B cell (primary cell): ENCODE measurements around the gene S1PR5. TPM values are rescaled to one million over a fixed set of nuclear protein-coding genes. Genes with fewer than 3 reads are reported as not detected.

Experiments used
- ATAC-seq: fragments of 200-7000 bp; cut with Tn5 transposase; one replicate; pipeline ENCODE4 v1.10.0; 2021; ENCODE audit warnings: low read depth, mild to moderate bottlenecking, moderate number of reproducible peaks, moderate library complexity
- CTCF ChIA-PET: fragments of 350-600 bp; sonication (Branson Sonifier 250); formaldehyde crosslinking; loops from one replicate; lab custom pipeline; 2021; ENCODE audit warnings: antibody characterized with exemption, inconsistent platforms; lab: Charles Lee
- POLR2A ChIA-PET: fragments of 350-600 bp; sonication (Branson Sonifier 250); formaldehyde crosslinking; loops from one replicate; lab custom pipeline; 2021; ENCODE audit warnings: antibody characterized with exemption; lab: Charles Lee
- DNase-seq: peaks from one replicate; pipeline ENCODE4 v3.0.0; 2013
- H2AFZ ChIP-seq: 2 replicates; pipeline ENCODE4 v1.6.1; 2012; ENCODE audit warnings: mild to moderate bottlenecking, low read depth, low read length; ENCODE audit not compliant: insufficient read depth, poor library complexity, severe bottlenecking
- H3K27ac ChIP-seq, 2 donors: 1 replicate in 1 of 2; 2 replicates in 1 of 2; pipeline ENCODE4 v1.5.1; 2012 to 2013; ENCODE audit warnings: low read length in 2 of 2, mild to moderate bottlenecking in 2 of 2, moderate library complexity in 1 of 2
- H3K27me3 ChIP-seq, 4 experiments: fragments of 200-600 bp in 1 of 4; sonication (generic) in 1 of 4; replicated peaks in 1 of 4; 1 replicate in 2 of 4; 2 replicates in 2 of 4; pipeline versions ENCODE4 v1.6.1 to v1.7.0; 2013 to 2016; ENCODE audit warnings: low read length in 3 of 4, mild to moderate bottlenecking in 2 of 4, mixed read lengths in 1 of 4, moderate library complexity in 1 of 4; ENCODE audit not compliant: insufficient read depth in 4 of 4, control insufficient read depth in 3 of 4; ENCODE audit errors: control extremely low read depth in 1 of 4
- H3K36me3 ChIP-seq, 2 experiments: replicated peaks in 1 of 2; 1 replicate in 1 of 2; 2 replicates in 1 of 2; pipeline versions ENCODE4 v1.6.1 to v1.7.1; 2013; ENCODE audit warnings: low read length in 1 of 2; ENCODE audit not compliant: insufficient read depth in 2 of 2, control insufficient read depth in 1 of 2; ENCODE audit errors: control extremely low read depth in 1 of 2, extremely low read depth in 1 of 2
- H3K4me1 ChIP-seq, 2 donors: fragments of 200-600 bp in 1 of 2; sonication (generic) in 1 of 2; 1 replicate in 1 of 2; 2 replicates in 1 of 2; pipeline versions ENCODE4 v1.5.1 to v1.6.1; 2013 to 2017; ENCODE audit warnings: low read length in 2 of 2; ENCODE audit not compliant: control insufficient read depth in 2 of 2, insufficient read depth in 2 of 2
- H3K4me2 ChIP-seq: replicated peaks from 2 replicates; pipeline ENCODE3; 2012; ENCODE audit warnings: mild to moderate bottlenecking, low read depth, low read length; ENCODE audit not compliant: poor library complexity, severe bottlenecking
- H3K4me3 ChIP-seq, 5 experiments: fragments of 200-600 bp in 1 of 5; sonication (generic) in 1 of 5; 1 replicate in 3 of 5; 2 replicates in 2 of 5; pipeline versions ENCODE4 v1.5.1 to v1.7.0; 2011 to 2016; ENCODE audit warnings: low read length in 4 of 5, mild to moderate bottlenecking in 4 of 5, low read depth in 2 of 5, control low read depth in 1 of 5, moderate library complexity in 1 of 5; ENCODE audit not compliant: insufficient read depth in 1 of 5; ENCODE audit errors: control extremely low read depth in 1 of 5, extremely low read depth in 1 of 5
- H3K79me2 ChIP-seq: fragments of 200-600 bp; sonication (generic); one replicate; pipeline ENCODE4 v1.6.0; 2016; ENCODE audit warnings: low read length; ENCODE audit not compliant: control insufficient read depth, insufficient read depth
- H3K9ac ChIP-seq: fragments of 200-600 bp; sonication (generic); 2 replicates; pipeline ENCODE4 v1.6.1; 2017; ENCODE audit warnings: mild to moderate bottlenecking, low read length, moderate library complexity
- H3K9me3 ChIP-seq, 3 donors: one replicate each; pipeline versions ENCODE4 v1.6.1 to v1.7.1; 2013; ENCODE audit warnings: low read length in 2 of 3; ENCODE audit not compliant: control insufficient read depth in 2 of 3, insufficient read depth in 1 of 3; ENCODE audit errors: control extremely low read depth in 1 of 3
- H4K20me1 ChIP-seq: 2 replicates; pipeline ENCODE4 v1.6.0; 2012; ENCODE audit warnings: mild to moderate bottlenecking, low read length; ENCODE audit not compliant: insufficient read depth, control insufficient read depth, poor library complexity, severe bottlenecking
- H3K27ac Mint-ChIP-seq: one replicate; pipeline ENCODE4 v1.8.0; 2021; ENCODE audit warnings: mixed read lengths
- H3K27me3 Mint-ChIP-seq: one replicate; pipeline ENCODE4 v1.8.0; 2021; ENCODE audit warnings: mixed read lengths
- H3K4me1 Mint-ChIP-seq: one replicate; pipeline ENCODE4 v1.8.0; 2021; ENCODE audit warnings: mixed read lengths
- H3K4me3 Mint-ChIP-seq: one replicate; pipeline ENCODE4 v1.8.0; 2021; ENCODE audit warnings: mixed read lengths
- H3K9me3 Mint-ChIP-seq: one replicate; pipeline ENCODE4 v1.8.0; 2022; ENCODE audit warnings: mixed read lengths; ENCODE audit not compliant: insufficient read depth
- EZH2 ChIP-seq: IDR thresholded peaks from 2 replicates; pipeline ENCODE4 v1.6.1; 2012; ENCODE audit warnings: borderline replicate concordance, low read depth, mild to moderate bottlenecking, moderate library complexity, low read length; ENCODE audit not compliant: insufficient read depth, poor library complexity, severe bottlenecking
- WGBS: methylation state at CpG from one replicate; pipeline ENCODE4 v1.1.5; 2013; ENCODE audit warnings: missing lambda C conversion rate; ENCODE audit not compliant: insufficient coverage; 5-methylcytosine and 5-hydroxymethylcytosine counted together
- intact Hi-C: fragments of 100-400 bp; cut with micrococcal nuclease; formaldehyde crosslinking; loops from one replicate; pipeline ENCODE4 v1.10.0; 2022
- polyA plus RNA-seq: library from polyadenylated mRNA; depleted of rRNA; stranded (reverse); fragments of >200 nt; gene quantifications from 2 replicates; pipeline ENCODE4 v1.2.3, GENCODE V29; 2012
- total RNA-seq, 2 donors: library from RNA; stranded (reverse); fragments of 120-200 nt in 1 of 2; gene quantifications; 1 replicate in 1 of 2; 2 replicates in 1 of 2; pipeline versions ENCODE4 v1.2.3 to v1.2.4, GENCODE V29; 2013 to 2022
- TF ChIP-seq, protein P1 (sequence below): fragments of 200-600 bp; IDR thresholded peaks from one replicate; pipeline ENCODE4 v1.8.0; 2022; ENCODE audit warnings: antibody characterized with exemption, mild to moderate bottlenecking

S1PR5 gene
- total and polyA plus RNA-seq, 2 donors (not counting 1 experiment from before 2014, with no cell fraction given) = 0.27 to 0.67 TPM

DNA sequence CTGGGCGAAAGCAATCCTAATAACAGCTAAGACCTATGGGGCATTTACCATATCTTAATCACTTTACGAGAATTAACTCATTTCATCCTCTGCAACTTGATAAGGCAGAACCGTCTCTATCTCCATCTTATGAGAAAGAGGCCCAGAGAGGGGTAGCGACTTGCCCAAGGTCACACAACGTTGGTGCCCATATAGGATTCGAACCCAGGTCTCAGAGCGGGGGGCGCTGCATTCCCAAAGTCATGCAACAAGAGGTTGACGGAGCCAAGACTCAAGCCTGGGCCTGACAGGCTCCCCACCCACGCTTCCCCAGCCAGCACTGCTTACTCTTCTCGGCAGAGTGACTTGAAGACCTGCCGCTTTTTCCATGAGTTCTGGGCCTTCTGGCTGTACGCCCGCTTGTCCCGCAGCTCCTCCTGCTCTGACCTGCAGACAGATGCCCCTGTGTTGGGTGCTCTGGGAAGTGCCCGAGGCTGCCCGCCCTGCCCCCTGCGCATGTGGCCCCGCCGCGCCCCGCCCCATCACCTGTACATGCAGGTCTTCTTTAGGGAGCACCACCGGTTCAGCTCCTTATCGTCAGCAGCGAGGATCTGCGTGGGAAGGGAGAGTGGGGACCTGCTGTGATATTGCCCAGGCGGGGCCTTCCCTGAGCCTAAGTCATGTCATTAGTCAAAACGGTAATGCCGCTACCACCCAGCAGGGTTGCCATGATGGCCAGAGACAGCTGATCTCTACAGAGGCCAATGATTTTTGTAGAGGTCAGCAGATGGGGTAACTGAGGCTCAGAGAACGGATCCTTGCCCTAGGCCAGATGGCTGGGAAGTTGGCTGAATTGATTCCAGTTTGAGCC is 37.7 kb upstream of the S1PR5 start:
- no peaks in the 10 kb centered on the region for H3K27me3 Mint-ChIP-seq
- peak overlapping the region; percentile 97 for H3K27ac Mint-ChIP-seq
- peak overlapping the region; percentile 68 for H3K4me3 Mint-ChIP-seq
- H2AFZ ChIP-seq = no peak overlapping the region
- CTCF ChIA-PET = interaction anchor here (1.1 to 2.2 kb wide), 5 partner anchors 9 to 145 kb away, joined by 3 to 14 read pairs (median 7); no protein-coding TSS in a partner anchor
- H3K27me3 ChIP-seq = no peaks in the 10 kb centered on the region
- no peak for TF ChIP-seq EZH2
- TF ChIP-seq, protein P1, sequence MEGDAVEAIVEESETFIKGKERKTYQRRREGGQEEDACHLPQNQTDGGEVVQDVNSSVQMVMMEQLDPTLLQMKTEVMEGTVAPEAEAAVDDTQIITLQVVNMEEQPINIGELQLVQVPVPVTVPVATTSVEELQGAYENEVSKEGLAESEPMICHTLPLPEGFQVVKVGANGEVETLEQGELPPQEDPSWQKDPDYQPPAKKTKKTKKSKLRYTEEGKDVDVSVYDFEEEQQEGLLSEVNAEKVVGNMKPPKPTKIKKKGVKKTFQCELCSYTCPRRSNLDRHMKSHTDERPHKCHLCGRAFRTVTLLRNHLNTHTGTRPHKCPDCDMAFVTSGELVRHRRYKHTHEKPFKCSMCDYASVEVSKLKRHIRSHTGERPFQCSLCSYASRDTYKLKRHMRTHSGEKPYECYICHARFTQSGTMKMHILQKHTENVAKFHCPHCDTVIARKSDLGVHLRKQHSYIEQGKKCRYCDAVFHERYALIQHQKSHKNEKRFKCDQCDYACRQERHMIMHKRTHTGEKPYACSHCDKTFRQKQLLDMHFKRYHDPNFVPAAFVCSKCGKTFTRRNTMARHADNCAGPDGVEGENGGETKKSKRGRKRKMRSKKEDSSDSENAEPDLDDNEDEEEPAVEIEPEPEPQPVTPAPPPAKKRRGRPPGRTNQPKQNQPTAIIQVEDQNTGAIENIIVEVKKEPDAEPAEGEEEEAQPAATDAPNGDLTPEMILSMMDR = no peak
- DNase-seq = no peak
- H3K4me1 ChIP-seq = peaks cover 37 to 44% of the 10 kb centered on the region in 2 donors
- no peak overlapping the region for H3K4me3 ChIP-seq
- H3K79me2 ChIP-seq = peaks cover 22% of the 10 kb centered on the region
- H3K4me2 ChIP-seq = peak overlapping the region; percentile 55
- peaks cover 32% of the 10 kb centered on the region for H4K20me1 ChIP-seq
- POLR2A ChIA-PET = interaction anchor here (0.6 to 2.6 kb wide), 3 partner anchors 11 to 445 kb away, joined by 3 to 26 read pairs (median 15); partner anchors contain the start of genes CDKN2D and KRI1
- H3K9me3 Mint-ChIP-seq = no peaks in the 10 kb centered on the region
- H3K9me3 ChIP-seq = peaks cover 0 to 5% (median 0%) of the 10 kb centered on the region in 3 donors
- peaks cover 7 to 79% of the 10 kb centered on the region in 2 experiments for H3K36me3 ChIP-seq
- no peak overlapping the region for H3K9ac ChIP-seq
- H3K4me1 Mint-ChIP-seq = peaks cover 34% of the 10 kb centered on the region
- ATAC-seq = no peak
- WGBS = 90% methylated on average over 28 of the region's 30 CpGs
- intact Hi-C loops = loop anchor here (1.0 kb wide), 1 partner anchor 10 kb away; no protein-coding TSS in a partner anchor
- H3K27ac ChIP-seq = peak overlapping the region; percentile 58 to 81
